GM23338 (cell line): ENCODE measurements around the gene SLX4. TPM values are rescaled to one million over a fixed set of nuclear protein-coding genes. Genes with fewer than 3 reads are reported as not detected.

Experiments used
- ATAC-seq: fragments of 200-7000 bp; cut with Tn5 transposase; 3 replicates; pipeline ENCODE4 v1.9.1; 2020
- DNase-seq: peaks from one replicate; pipeline ENCODE4 v3.0.0-alpha.2; 2015; ENCODE audit warnings: low spot score
- H2AFZ ChIP-seq: fragments of 200-600 bp; sonication (generic); 2 replicates; pipeline ENCODE4 v1.8.0; 2016; ENCODE audit warnings: antibody characterized with exemption, mild to moderate bottlenecking, moderate library complexity
- H3F3A ChIP-seq: fragments of 200-600 bp; sonication (generic); replicated peaks from 2 replicates; pipeline ENCODE4 v1.8.0; 2017; ENCODE audit warnings: antibody characterized with exemption, mixed run types, low read depth
- H3K27ac ChIP-seq: fragments of 200-600 bp; sonication (generic); 2 replicates; pipeline ENCODE4 v1.6.1; 2016; ENCODE audit warnings: low read depth
- H3K27me3 ChIP-seq: fragments of 200-600 bp; sonication (generic); 2 replicates; pipeline ENCODE4 v1.8.0; 2016; ENCODE audit warnings: mild to moderate bottlenecking, mixed run types, moderate library complexity; ENCODE audit not compliant: insufficient read depth
- H3K36me3 ChIP-seq: fragments of 200-600 bp; sonication (generic); 2 replicates; pipeline ENCODE4 v1.8.0; 2016; ENCODE audit warnings: mild to moderate bottlenecking; ENCODE audit not compliant: insufficient read depth
- H3K4me1 ChIP-seq: fragments of 200-600 bp; sonication (generic); 2 replicates; pipeline ENCODE4 v1.8.0; 2016; ENCODE audit warnings: mild to moderate bottlenecking, moderate library complexity; ENCODE audit not compliant: insufficient read depth
- H3K4me2 ChIP-seq: fragments of 200-600 bp; sonication (generic); 2 replicates; pipeline ENCODE4 v1.7.1; 2017; ENCODE audit warnings: mixed run types
- H3K4me3 ChIP-seq: fragments of 200-600 bp; sonication (generic); 2 replicates; pipeline ENCODE4 v1.6.1; 2016; ENCODE audit warnings: mixed run types
- H3K79me2 ChIP-seq: fragments of 200-600 bp; sonication (generic); replicated peaks from 2 replicates; pipeline ENCODE4 v1.8.0; 2017; ENCODE audit warnings: mild to moderate bottlenecking; ENCODE audit not compliant: insufficient read depth
- H3K9me2 ChIP-seq: fragments of 200-600 bp; sonication (generic); 2 replicates; pipeline ENCODE4 v1.8.0; 2017; ENCODE audit not compliant: insufficient read depth
- H4K20me1 ChIP-seq: fragments of 200-600 bp; sonication (generic); replicated peaks from 2 replicates; pipeline ENCODE4 v1.8.0; 2017; ENCODE audit warnings: mild to moderate bottlenecking; ENCODE audit not compliant: insufficient read depth
- H3K27ac Mint-ChIP-seq: 2 replicates; pipeline ENCODE4 v1.8.0; 2020; ENCODE audit warnings: inconsistent platforms, mild to moderate bottlenecking, moderate library complexity, mixed read lengths
- H3K27me3 Mint-ChIP-seq: 3 replicates; pipeline ENCODE4 v1.8.0; 2022; ENCODE audit warnings: low read depth, mild to moderate bottlenecking, moderate library complexity, mixed read lengths, inconsistent platforms; ENCODE audit not compliant: insufficient read depth, poor library complexity
- H3K36me3 Mint-ChIP-seq: 3 replicates; pipeline ENCODE4 v1.8.0; 2021; ENCODE audit warnings: low read depth, mild to moderate bottlenecking, inconsistent platforms, moderate library complexity, mixed read lengths
- H3K4me1 Mint-ChIP-seq: 3 replicates; pipeline ENCODE4 v1.8.0; 2020; ENCODE audit warnings: mild to moderate bottlenecking, inconsistent platforms, mixed read lengths
- H3K4me3 Mint-ChIP-seq: 3 replicates; pipeline ENCODE4 v1.8.0; 2021; ENCODE audit warnings: moderate library complexity, mild to moderate bottlenecking, inconsistent platforms, mixed read lengths
- H3K9me3 Mint-ChIP-seq: 3 replicates; pipeline ENCODE4 v1.8.0; 2020; ENCODE audit warnings: moderate library complexity, mild to moderate bottlenecking, inconsistent platforms, mixed read lengths
- CREB1 ChIP-seq: fragments of 250-450 bp; sonication (Bioruptor Pico); IDR thresholded peaks from 2 replicates; pipeline ENCODE4 v1.5.0; 2020; ENCODE audit warnings: low read depth, mild to moderate bottlenecking, moderate library complexity
- CTCF ChIP-seq, 2 experiments: fragments of 200-600 bp in 1 of 2; sonication (generic) in 1 of 2; conservative IDR thresholded peaks; 2 replicates each; pipeline versions ENCODE4 v1.5.1 to v1.6.1; 2016 to 2017; ENCODE audit warnings: antibody characterized with exemption in 2 of 2, low read depth in 2 of 2, mild to moderate bottlenecking in 2 of 2, moderate library complexity in 1 of 2
- ETS1 ChIP-seq: IDR thresholded peaks from 2 replicates; pipeline ENCODE4 v1.6.1; 2016; ENCODE audit warnings: antibody characterized with exemption
- EZH2 ChIP-seq: fragments of 200-600 bp; sonication (generic); IDR thresholded peaks from one replicate; pipeline ENCODE4 v1.8.0; 2017; ENCODE audit warnings: antibody characterized with exemption, mild to moderate bottlenecking, low read depth; ENCODE audit not compliant: unreplicated experiment
- EZH2phosphoT487 ChIP-seq: fragments of 200-600 bp; sonication (generic); IDR thresholded peaks from one replicate; pipeline ENCODE4 v1.8.1; 2018; ENCODE audit warnings: antibody characterized with exemption; ENCODE audit not compliant: unreplicated experiment
- JUNB ChIP-seq: IDR thresholded peaks from one replicate; pipeline ENCODE4 v1.6.1; 2016; ENCODE audit warnings: antibody characterized with exemption; ENCODE audit not compliant: unreplicated experiment
- NANOG ChIP-seq: IDR thresholded peaks from 2 replicates; pipeline ENCODE4 v1.6.1; 2016; ENCODE audit warnings: antibody characterized with exemption, borderline replicate concordance
- POLR2AphosphoS5 ChIP-seq: IDR thresholded peaks from 2 replicates; pipeline ENCODE4 v1.6.1; 2016; ENCODE audit warnings: antibody characterized with exemption, low read depth
- REST ChIP-seq: IDR thresholded peaks from one replicate; pipeline ENCODE4 v1.6.1; 2018; ENCODE audit warnings: antibody characterized with exemption; ENCODE audit not compliant: unreplicated experiment
- STAT1 ChIP-seq: IDR thresholded peaks from one replicate; pipeline ENCODE4 v1.6.1; 2016; ENCODE audit warnings: antibody characterized with exemption; ENCODE audit not compliant: unreplicated experiment
- ZNF114 ChIP-seq: fragments of 250-450 bp; sonication (Bioruptor Pico); IDR thresholded peaks from 2 replicates; pipeline ENCODE4 v1.5.0; 2020; ENCODE audit warnings: mild to moderate bottlenecking, moderate library complexity
- ZNF331 ChIP-seq: fragments of 250-450 bp; sonication (Bioruptor Pico); IDR thresholded peaks from 2 replicates; pipeline ENCODE4 v1.5.0; 2020; ENCODE audit warnings: low read depth, mild to moderate bottlenecking, moderate library complexity
- polyA plus RNA-seq: library from polyadenylated mRNA; unstranded; fragments of >200 nt; fragmentation: Nextera tagmentation; extraction: Ambion mirVana; gene quantifications from 2 replicates; pipeline ENCODE4 v1.2.1, GENCODE V29; 2016
- total RNA-seq: library from RNA; depleted of rRNA; stranded (reverse); fragments of >200 nt; shearing (Covaris generic); gene quantifications from 2 replicates; pipeline ENCODE4 v1.2.3, GENCODE V29; 2014

Gene SLX4
- total and polyA plus RNA-seq, 2 experiments from 2014 or later, result 3.0 to 15.2 TPM

- no peak for TF ChIP-seq CTCF (conservative IDR thresholded peaks at IDR 0.05; ENCODE audit: low read depth in 2 of 2)
These were observed 19.4 kb downstream of the SLX4 start (continued) for GRCh38 chr16:3591991-3592390.

GRCh38 chr16:3591436-3591803 lies 20.0 kb downstream of the SLX4 start:
- H3K4me3 ChIP-seq, result no peak overlapping the region
- Mint-ChIP-seq H3K4me1 (peaks cover 8% of the 10 kb centered on the region; the same call in 2 of the 3 replicates), H3K27me3 (peaks cover 7% of the 10 kb centered on the region), H3K36me3 (peaks cover 31% of the 10 kb centered on the region), H3K4me3 (no peak overlapping the region), H3K27ac (no peak overlapping the region), H3K9me3 (no peaks in the 10 kb centered on the region)
- no peaks in the 10 kb centered on the region for H3K9me2 ChIP-seq
- H3K4me2 ChIP-seq, result no peak overlapping the region
- DNase-seq (no peak), ATAC-seq (no peak)
- no peaks in the 10 kb centered on the region for H3F3A ChIP-seq
- no peak overlapping the region for H2AFZ ChIP-seq
- H3K79me2 ChIP-seq, result no peaks in the 10 kb centered on the region
- no peak overlapping the region for H3K27ac ChIP-seq
- no peaks in the 10 kb centered on the region for H3K4me1 ChIP-seq
- no peaks in the 10 kb centered on the region; the same call in 1 of the 2 replicates for H4K20me1 ChIP-seq
- H3K36me3 ChIP-seq, result no peaks in the 10 kb centered on the region
- H3K27me3 ChIP-seq, result no peaks in the 10 kb centered on the region
- no peak for TF ChIP-seq ZNF114
- TF ChIP-seq STAT1, result no peak
- no peak for TF ChIP-seq REST
- no peak for TF ChIP-seq CREB1
- TF ChIP-seq ETS1, result no peak
- no peak for TF ChIP-seq CTCF (conservative IDR thresholded peaks at IDR 0.05; ENCODE audit: low read depth in 2 of 2)
- TF ChIP-seq ZNF331, result no peak
- TF ChIP-seq JUNB, result no peak
- no peak for TF ChIP-seq EZH2
- TF ChIP-seq POLR2AphosphoS5, result no peak
- TF ChIP-seq EZH2phosphoT487, result no peak
- no peak for TF ChIP-seq NANOG
